ENCODE measurements around the gene ARMCX5.

DNA sequence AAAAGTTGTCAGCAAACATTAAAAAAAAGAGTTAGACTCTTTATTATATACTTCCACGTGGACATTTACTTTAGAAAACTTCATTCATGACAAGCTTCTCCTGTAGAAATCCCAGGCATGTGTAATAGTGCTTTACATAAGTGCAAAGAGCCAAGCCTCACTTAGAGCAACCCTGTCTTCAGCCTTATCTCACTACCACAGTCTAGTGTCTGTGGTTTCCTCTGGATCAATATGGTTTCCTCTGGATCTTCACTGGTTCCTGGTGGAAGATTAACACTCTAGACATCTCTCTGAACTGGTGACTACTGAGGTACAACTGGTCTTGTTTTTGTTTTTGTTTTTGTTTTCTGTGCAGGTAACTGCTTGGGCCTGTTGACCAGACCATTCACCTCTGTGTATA lies 18.4 kb upstream of the ARMCX5 start:
- TF ChIP-seq EP300 (IDR thresholded peaks at IDR 0.05) (no peak), POLR2AphosphoS5 (IDR thresholded peaks at IDR 0.05) (no peak), POLR2A (IDR thresholded peaks at IDR 0.05) (no peak)
- TF ChIP-seq, protein P1, sequence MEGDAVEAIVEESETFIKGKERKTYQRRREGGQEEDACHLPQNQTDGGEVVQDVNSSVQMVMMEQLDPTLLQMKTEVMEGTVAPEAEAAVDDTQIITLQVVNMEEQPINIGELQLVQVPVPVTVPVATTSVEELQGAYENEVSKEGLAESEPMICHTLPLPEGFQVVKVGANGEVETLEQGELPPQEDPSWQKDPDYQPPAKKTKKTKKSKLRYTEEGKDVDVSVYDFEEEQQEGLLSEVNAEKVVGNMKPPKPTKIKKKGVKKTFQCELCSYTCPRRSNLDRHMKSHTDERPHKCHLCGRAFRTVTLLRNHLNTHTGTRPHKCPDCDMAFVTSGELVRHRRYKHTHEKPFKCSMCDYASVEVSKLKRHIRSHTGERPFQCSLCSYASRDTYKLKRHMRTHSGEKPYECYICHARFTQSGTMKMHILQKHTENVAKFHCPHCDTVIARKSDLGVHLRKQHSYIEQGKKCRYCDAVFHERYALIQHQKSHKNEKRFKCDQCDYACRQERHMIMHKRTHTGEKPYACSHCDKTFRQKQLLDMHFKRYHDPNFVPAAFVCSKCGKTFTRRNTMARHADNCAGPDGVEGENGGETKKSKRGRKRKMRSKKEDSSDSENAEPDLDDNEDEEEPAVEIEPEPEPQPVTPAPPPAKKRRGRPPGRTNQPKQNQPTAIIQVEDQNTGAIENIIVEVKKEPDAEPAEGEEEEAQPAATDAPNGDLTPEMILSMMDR (IDR thresholded peaks at IDR 0.05) = no peak

Data from suprapubic skin (tissue), 4 donors.